OCI-LY3 (cell line): ENCODE data around the gene ICA1.

Experiments used
- H2AFZ ChIP-seq: fragments of 200-600, 300-600 bp; shearing (Covaris generic); 2 replicates; pipeline ENCODE4 v1.6.0; 2014; ENCODE audit warnings: antibody characterized with exemption, low read depth, low read length
- H3K27ac ChIP-seq: fragments of 200-600, 300-600 bp; sonication (generic); 2 replicates; pipeline ENCODE4 v1.5.1; 2014; ENCODE audit warnings: mild to moderate bottlenecking, low read length, moderate library complexity, mixed read lengths
- H3K27me3 ChIP-seq: fragments of 200-600, 300-600 bp; sonication (generic); 2 replicates; pipeline ENCODE4 v1.6.1; 2014; ENCODE audit warnings: low read depth, low read length, mixed read lengths
- H3K36me3 ChIP-seq: fragments of 200-600, 300-600 bp; sonication (generic); replicated peaks from 2 replicates; pipeline ENCODE3; 2014; ENCODE audit warnings: low read depth, low read length, mixed read lengths
- H3K4me1 ChIP-seq: fragments of 300-600, 200-600 bp; sonication (generic); 2 replicates; pipeline ENCODE4 v1.6.1; 2014; ENCODE audit warnings: low read length, mixed read lengths
- H3K4me2 ChIP-seq: fragments of 200-600, 300-600 bp; sonication (generic); 2 replicates; pipeline ENCODE4 v1.6.1; 2014; ENCODE audit warnings: low read length, mixed read lengths
- H3K4me3 ChIP-seq: fragments of 300-600, 200-600 bp; sonication (generic); 2 replicates; pipeline ENCODE4 v1.5.1; 2014; ENCODE audit warnings: antibody characterized with exemption, mild to moderate bottlenecking, low read length, moderate library complexity
- H3K79me2 ChIP-seq: fragments of 300-600, 200-600 bp; shearing (Covaris generic); 2 replicates; pipeline ENCODE4 v1.6.1; 2014; ENCODE audit warnings: mild to moderate bottlenecking, low read length, mixed read lengths
- H3K9ac ChIP-seq: fragments of 300-600, 200-600 bp; shearing (Covaris generic); 2 replicates; pipeline ENCODE4 v1.6.0; 2014; ENCODE audit warnings: mild to moderate bottlenecking, low read length, moderate library complexity
- H3K9me3 ChIP-seq: fragments of 200-600, 300-600 bp; shearing (Covaris generic); 2 replicates; pipeline ENCODE4 v1.6.1; 2014; ENCODE audit warnings: low read length, mixed read lengths; ENCODE audit not compliant: insufficient read depth
- H4K20me1 ChIP-seq: fragments of 200-600, 300-600 bp; sonication (generic); 2 replicates; pipeline ENCODE4 v1.6.1; 2016; ENCODE audit warnings: low read length, mixed read lengths; ENCODE audit not compliant: insufficient read depth
- CTCF ChIP-seq: fragments of 200-600, 300-600 bp; sonication (generic); IDR thresholded peaks from 2 replicates; pipeline ENCODE4 v1.5.1; 2014; ENCODE audit warnings: antibody characterized with exemption, low read length, low read depth
- EZH2phosphoT487 ChIP-seq: fragments of 200-600 bp; shearing (Covaris generic); IDR thresholded peaks from 2 replicates; pipeline ENCODE4 v1.6.1; 2018; ENCODE audit warnings: antibody characterized with exemption, mixed run types, low read depth

The ICA1 gene

DNA sequence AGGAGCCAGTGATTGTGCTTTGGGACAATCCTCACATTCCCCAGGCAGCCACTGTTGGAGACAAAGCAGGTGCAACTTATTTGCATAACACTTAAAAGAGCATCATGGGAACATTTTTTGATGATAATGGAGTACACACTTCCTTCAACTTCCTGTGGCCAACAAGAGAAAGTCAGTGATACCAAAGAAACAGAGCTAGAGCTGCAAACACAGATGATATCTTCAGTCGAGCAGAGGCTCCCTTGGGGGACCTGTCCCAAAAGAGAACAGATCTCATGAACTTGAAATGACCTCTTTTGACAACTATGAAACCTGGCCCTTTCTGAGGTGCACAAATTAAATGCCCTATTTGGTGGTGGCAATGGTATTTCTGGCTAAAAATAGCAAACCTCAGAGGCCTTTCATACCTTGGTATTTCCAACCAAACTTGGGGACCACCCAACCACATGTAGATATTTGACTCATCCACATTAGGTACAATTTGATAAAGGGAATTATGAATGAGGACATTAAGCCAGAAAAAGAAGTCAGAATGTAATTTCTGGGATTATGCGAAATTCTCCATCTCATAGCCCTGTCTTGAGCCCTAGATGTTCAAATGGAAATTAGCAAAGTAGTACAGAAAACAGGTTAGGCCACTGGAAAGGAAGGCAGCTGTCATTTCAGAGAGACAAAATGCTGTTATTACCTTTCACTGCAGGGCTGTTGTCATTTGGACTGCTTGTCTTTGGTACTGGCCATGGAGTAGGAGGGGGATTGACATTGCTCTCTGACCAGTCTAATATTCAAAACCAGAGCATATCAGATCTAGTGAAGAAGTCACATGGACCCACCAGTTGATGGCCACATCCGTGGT is 146.2 kb downstream of the ICA1 start:
- H2AFZ ChIP-seq = no peak overlapping the region

GRCh38 chr7:8114175-8114574 is 147.8 kb downstream of the ICA1 start:
- H2AFZ ChIP-seq = no peak overlapping the region
- peaks cover 7% of the 10 kb centered on the region for H3K36me3 ChIP-seq
- H4K20me1 ChIP-seq = no peaks in the 10 kb centered on the region
- no peaks in the 10 kb centered on the region for H3K79me2 ChIP-seq
- TF ChIP-seq CTCF (no peak), EZH2phosphoT487 (no peak)
- H3K9me3 ChIP-seq = no peaks in the 10 kb centered on the region
- no peak overlapping the region for H3K9ac ChIP-seq
- no peak overlapping the region; the same call in 1 of the 2 replicates for H3K4me2 ChIP-seq
- no peak overlapping the region for H3K27ac ChIP-seq
- H3K4me1 ChIP-seq = peaks cover 16% of the 10 kb centered on the region
- H3K27me3 ChIP-seq = no peaks in the 10 kb centered on the region
- H3K4me3 ChIP-seq = no peak overlapping the region

More for the DNA sequence above, 146.2 kb downstream of the ICA1 start:
- Histone ChIP-seq H3K36me3 (peaks cover 7% of the 10 kb centered on the region), H3K9ac (no peak overlapping the region), H3K4me1 (peaks cover 16% of the 10 kb centered on the region), H3K4me2 (no peak overlapping the region), H4K20me1 (no peaks in the 10 kb centered on the region), H3K27ac (no peak overlapping the region), H3K4me3 (no peak overlapping the region), H3K27me3 (no peaks in the 10 kb centered on the region), H3K79me2 (no peaks in the 10 kb centered on the region), H3K9me3 (no peaks in the 10 kb centered on the region)
- TF ChIP-seq EZH2phosphoT487 (no peak), CTCF (no peak)

DNA sequence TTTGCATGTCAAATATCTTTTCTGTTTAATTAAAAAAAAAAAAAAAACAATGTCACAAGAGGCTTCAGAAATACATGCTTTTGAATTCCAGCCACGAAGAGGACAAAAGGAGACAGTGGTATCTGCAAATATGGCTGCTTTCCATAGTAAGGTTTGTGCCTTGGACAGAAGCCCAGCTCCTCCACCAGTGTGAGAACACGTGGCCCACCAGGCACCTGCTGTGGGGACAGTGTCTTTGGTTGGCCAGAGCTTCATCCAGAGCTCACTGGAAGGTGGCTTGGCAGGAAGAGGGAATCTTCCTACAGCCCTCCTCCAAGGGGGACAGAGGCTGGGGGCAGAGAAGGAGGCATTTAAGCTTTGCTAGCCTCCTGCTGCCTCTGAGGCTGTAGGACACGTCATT is 148.8 kb downstream of the ICA1 start:
- peaks cover 16% of the 10 kb centered on the region for H3K4me1 ChIP-seq
- H3K79me2 ChIP-seq = no peaks in the 10 kb centered on the region
- no peaks in the 10 kb centered on the region for H3K9me3 ChIP-seq
- no peaks in the 10 kb centered on the region for H3K27me3 ChIP-seq
- H3K27ac ChIP-seq = no peak overlapping the region
- H3K4me3 ChIP-seq = no peak overlapping the region
- no peak overlapping the region for H3K4me2 ChIP-seq
- H4K20me1 ChIP-seq = no peaks in the 10 kb centered on the region
- peaks cover 7% of the 10 kb centered on the region for H3K36me3 ChIP-seq
- TF ChIP-seq EZH2phosphoT487 (no peak), CTCF (no peak)
- no peak overlapping the region for H3K9ac ChIP-seq
- no peak overlapping the region for H2AFZ ChIP-seq

DNA sequence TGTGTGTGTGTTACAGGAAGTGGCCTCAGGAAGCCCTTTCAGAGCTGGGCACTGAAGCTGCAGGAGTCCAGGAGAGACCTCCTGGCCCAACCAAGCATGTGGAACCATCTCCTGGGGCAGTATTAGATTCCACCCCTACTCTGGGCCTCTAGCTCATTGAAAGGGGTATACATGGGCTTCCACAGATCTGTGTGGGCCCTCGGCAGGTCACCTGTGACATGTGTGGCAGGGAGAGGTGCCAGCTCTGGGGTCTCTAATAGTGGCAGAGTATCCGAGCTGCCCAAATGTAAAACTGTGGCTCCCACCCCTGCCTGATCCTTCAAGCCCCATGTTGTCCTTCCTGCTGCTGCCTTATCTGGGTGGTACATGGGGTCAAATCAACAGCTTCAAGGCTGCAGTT is 149.3 kb downstream of the ICA1 start:
- H3K27me3 ChIP-seq = no peaks in the 10 kb centered on the region
- H3K27ac ChIP-seq = no peak overlapping the region
- TF ChIP-seq CTCF = no peak
- TF ChIP-seq EZH2phosphoT487 = no peak
- H3K4me3 ChIP-seq = no peak overlapping the region
- no peaks in the 10 kb centered on the region for H3K9me3 ChIP-seq
- no peak overlapping the region for H3K4me2 ChIP-seq
- H3K9ac ChIP-seq = no peak overlapping the region
- H3K36me3 ChIP-seq = peaks cover 7% of the 10 kb centered on the region
- H2AFZ ChIP-seq = no peak overlapping the region
- no peaks in the 10 kb centered on the region for H3K79me2 ChIP-seq
- peaks cover 16% of the 10 kb centered on the region for H3K4me1 ChIP-seq
- H4K20me1 ChIP-seq = no peaks in the 10 kb centered on the region
